NCI-H1048 (cell line): ENCODE data around the gene FN3K.
A peak's percentile ranks its signal among the peaks of the same experiment; 100 is the strongest.

ENCODE experiments used
- DNase-seq: peaks from one replicate; lab custom pipeline; 2025; lab: John Stamatoyannopoulos, UW

The FN3K gene

GRCh38 chr17:82703935-82704865 lies 31.2 kb upstream of the FN3K start:
- no peak for DNase-seq

- no peak for DNase-seq
These were observed 30.5 kb upstream of the FN3K start for GRCh38 chr17:82704886-82705285.

GRCh38 chr17:82705756-82706155 lies 29.7 kb upstream of the FN3K start:
- no peak for DNase-seq

GRCh38 chr17:82709024-82709675 lies 26.3 kb upstream of the FN3K start:
- no peak for DNase-seq

- DNase-seq = no peak
These were observed 25.5 kb upstream of the FN3K start for GRCh38 chr17:82709676-82710498.

GRCh38 chr17:82710499-82711232 lies 24.7 kb upstream of the FN3K start:
- no peak for DNase-seq

GRCh38 chr17:82713071-82713723 lies 22.2 kb upstream of the FN3K start:
- DNase-seq = no peak

GRCh38 chr17:82716203-82717010 lies 19.0 kb upstream of the FN3K start, which contains the start of gene FN3KRP:
Gene FN3KRP (plus strand): TSS chr17:82716706. CDS start chr17:82716756, 50 bp downstream.
- peak; percentile 90 for DNase-seq

- DNase-seq = no peak
These were observed 16.3 kb upstream of the FN3K start for GRCh38 chr17:82718986-82719685.

GRCh38 chr17:82720204-82720603 lies 15.2 kb upstream of the FN3K start:
- no peak for DNase-seq

- DNase-seq = no peak
These were observed 12.9 kb upstream of the FN3K start for GRCh38 chr17:82722341-82723013.

GRCh38 chr17:82723169-82723807 lies 12.1 kb upstream of the FN3K start:
- no peak for DNase-seq

GRCh38 chr17:82726427-82726826 lies 9.0 kb upstream of the FN3K start:
- DNase-seq = no peak

- DNase-seq = no peak
These were observed 5.7 kb upstream of the FN3K start for GRCh38 chr17:82729479-82730260.

- no peak for DNase-seq
These were observed 3.2 kb upstream of the FN3K start for GRCh38 chr17:82732118-82732743.

- DNase-seq = no peak
These were observed 1.2 kb downstream of the FN3K start for GRCh38 chr17:82736511-82737185.
